Prostate gland (tissue), 2 donors: ENCODE results near the gene LRRC46.

Experiments
- POLR2A ChIP-seq: fragments of 450-650 bp; IDR thresholded peaks from one replicate; pipeline ENCODE4 v1.6.1; 2016; ENCODE audit warnings: antibody characterized with exemption, mild to moderate bottlenecking
- POLR2AphosphoS5 ChIP-seq: sonication (generic); formaldehyde crosslinking; IDR thresholded peaks from one replicate; pipeline ENCODE4 v1.6.1; 2017; ENCODE audit warnings: antibody characterized with exemption
- TF ChIP-seq, protein P1 (sequence below), 4 experiments: fragments of 200-600 bp in 2 of 4; fragments of 450-650 bp in 2 of 4; sonication (generic) in 2 of 4; IDR thresholded peaks; 1 replicate in 3 of 4; 2 replicates in 1 of 4; pipeline ENCODE4 v1.5.1; 2016 to 2019; ENCODE audit warnings: antibody characterized with exemption in 4 of 4, mild to moderate bottlenecking in 2 of 4, moderate library complexity in 2 of 4

DNA sequence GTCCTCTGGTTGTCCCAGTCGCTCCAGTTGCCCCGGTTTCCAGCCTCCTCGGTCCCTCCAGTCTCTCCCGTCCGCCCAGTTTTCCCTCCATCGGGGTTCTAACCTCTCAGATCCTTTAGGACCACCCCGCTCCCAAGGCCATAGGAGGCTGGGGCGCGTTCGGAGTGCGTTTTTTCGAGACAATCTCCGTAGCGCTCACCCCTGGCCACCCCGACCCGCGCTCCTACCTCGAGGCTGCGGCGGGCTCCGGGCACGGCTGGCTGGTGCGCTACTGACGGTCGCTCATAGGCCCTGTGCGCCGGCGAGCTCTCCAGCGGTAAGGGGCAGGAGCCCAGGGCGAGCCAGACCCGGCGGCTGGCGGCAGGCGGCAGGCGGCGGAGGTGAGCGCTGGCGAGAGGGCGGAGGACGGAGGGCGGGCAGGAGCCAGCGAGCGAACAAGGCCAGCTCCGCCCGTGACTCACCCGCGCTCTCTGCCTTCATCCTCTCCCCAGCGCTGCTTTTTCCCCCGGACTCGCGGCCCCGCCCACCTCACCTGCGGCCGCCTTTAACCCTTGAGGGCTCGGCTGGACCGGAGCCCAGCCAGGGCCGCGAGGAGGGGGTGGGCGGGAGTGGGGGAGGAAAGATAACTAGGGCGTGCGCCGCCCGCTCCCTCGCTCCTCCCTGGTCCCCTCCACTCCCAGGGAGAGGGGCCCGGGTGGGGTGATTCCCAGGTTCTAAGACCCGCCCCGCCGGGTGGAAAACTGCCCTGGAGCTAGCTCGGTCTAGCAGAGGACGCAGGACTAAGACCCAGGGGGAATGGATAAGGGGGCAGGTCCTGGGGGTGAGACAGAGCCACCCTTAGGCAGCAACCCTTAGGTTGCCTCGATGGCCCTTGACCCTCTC lies 19.5 kb downstream of the LRRC46 start, which contains the start of gene SP6:
- TF ChIP-seq, protein P1, sequence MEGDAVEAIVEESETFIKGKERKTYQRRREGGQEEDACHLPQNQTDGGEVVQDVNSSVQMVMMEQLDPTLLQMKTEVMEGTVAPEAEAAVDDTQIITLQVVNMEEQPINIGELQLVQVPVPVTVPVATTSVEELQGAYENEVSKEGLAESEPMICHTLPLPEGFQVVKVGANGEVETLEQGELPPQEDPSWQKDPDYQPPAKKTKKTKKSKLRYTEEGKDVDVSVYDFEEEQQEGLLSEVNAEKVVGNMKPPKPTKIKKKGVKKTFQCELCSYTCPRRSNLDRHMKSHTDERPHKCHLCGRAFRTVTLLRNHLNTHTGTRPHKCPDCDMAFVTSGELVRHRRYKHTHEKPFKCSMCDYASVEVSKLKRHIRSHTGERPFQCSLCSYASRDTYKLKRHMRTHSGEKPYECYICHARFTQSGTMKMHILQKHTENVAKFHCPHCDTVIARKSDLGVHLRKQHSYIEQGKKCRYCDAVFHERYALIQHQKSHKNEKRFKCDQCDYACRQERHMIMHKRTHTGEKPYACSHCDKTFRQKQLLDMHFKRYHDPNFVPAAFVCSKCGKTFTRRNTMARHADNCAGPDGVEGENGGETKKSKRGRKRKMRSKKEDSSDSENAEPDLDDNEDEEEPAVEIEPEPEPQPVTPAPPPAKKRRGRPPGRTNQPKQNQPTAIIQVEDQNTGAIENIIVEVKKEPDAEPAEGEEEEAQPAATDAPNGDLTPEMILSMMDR (IDR thresholded peaks at IDR 0.05): peak in 2 of 4 experiments; percentile 15 to 59
- TF ChIP-seq POLR2A: peak; percentile 89
- peak; percentile 80 for TF ChIP-seq POLR2AphosphoS5
